HG03097 (cell line): ENCODE measurements around the gene SLC9A5.

Experiments
- ATAC-seq: cut with Tn5 transposase; IDR thresholded peaks from one replicate; pipeline ENCODE4 v1.9.1; 2021; ENCODE audit not compliant: unreplicated experiment, low FRiP score

SLC9A5 gene

GRCh38 chr16:67248401-67249177 lies at the start of gene SLC9A5:
Gene SLC9A5 (plus strand): TSS chr16:67248979. CDS start chr16:67249015, 36 bp downstream.
- no peak for ATAC-seq

- no peak for ATAC-seq
These were observed 49.6 kb upstream of the SLC9A5 start, which contains the start of gene ELMO3 for GRCh38 chr16:67199011-67199807. Gene ELMO3 (plus strand): TSS chr16:67199131. CDS start chr16:67199327, 196 bp downstream.

- no peak for ATAC-seq
These were observed 49.0 kb upstream of the SLC9A5 start for GRCh38 chr16:67199808-67200198.

- no peak for ATAC-seq
These were observed 48.3 kb upstream of the SLC9A5 start for GRCh38 chr16:67200491-67200890.

GRCh38 chr16:67201411-67202345 lies 47.1 kb upstream of the SLC9A5 start:
- ATAC-seq: no peak

- ATAC-seq: no peak
These were observed 46.4 kb upstream of the SLC9A5 start for GRCh38 chr16:67202426-67202825.

- ATAC-seq: no peak
These were observed 45.8 kb upstream of the SLC9A5 start for GRCh38 chr16:67202956-67203493.

- ATAC-seq: no peak
These were observed 44.7 kb upstream of the SLC9A5 start for GRCh38 chr16:67204076-67204475.

GRCh38 chr16:67206129-67206837 lies 42.5 kb upstream of the SLC9A5 start:
- ATAC-seq: no peak

GRCh38 chr16:67206838-67207248 lies 41.9 kb upstream of the SLC9A5 start:
- ATAC-seq: no peak

GRCh38 chr16:67207249-67208091 lies 41.3 kb upstream of the SLC9A5 start:
- no peak for ATAC-seq

- no peak for ATAC-seq
These were observed 40.5 kb upstream of the SLC9A5 start for GRCh38 chr16:67208154-67208896.

- no peak for ATAC-seq
These were observed 39.2 kb upstream of the SLC9A5 start for GRCh38 chr16:67209565-67209964.

- ATAC-seq: no peak
These were observed 38.5 kb upstream of the SLC9A5 start for GRCh38 chr16:67210069-67210937.

GRCh38 chr16:67211674-67212073 lies 37.1 kb upstream of the SLC9A5 start:
- no peak for ATAC-seq

GRCh38 chr16:67212766-67213165 lies 36.0 kb upstream of the SLC9A5 start:
- ATAC-seq: no peak
